GM18907 (cell line): ENCODE data around the gene FAM163A.
A peak's percentile ranks its signal among the peaks of the same experiment; 100 is the strongest.
"Not testable (repeated sequence)": the region's sequence is repeated elsewhere in the genome, so short reads cannot be mapped to it uniquely, and the experiment has no call there.

Experiments
- ATAC-seq: cut with Tn5 transposase; IDR thresholded peaks from one replicate; pipeline ENCODE4 v1.9.1; 2021; ENCODE audit warnings: mild to moderate bottlenecking, moderate library complexity; ENCODE audit not compliant: unreplicated experiment

The FAM163A gene

GRCh38 chr1:179788259-179788658 is 45.2 kb downstream of the FAM163A start:
- no peak for ATAC-seq

GRCh38 chr1:179793281-179793680 is 50.2 kb downstream of the FAM163A start:
- no peak for ATAC-seq

- no peak for ATAC-seq
Observed at GRCh38 chr1:179794146-179794545, 51.1 kb downstream of the FAM163A start.

- no peak for ATAC-seq
Observed at GRCh38 chr1:179794669-179795068, 51.6 kb downstream of the FAM163A start.

GRCh38 chr1:179798213-179798863 is 55.2 kb downstream of the FAM163A start:
- no peak for ATAC-seq

GRCh38 chr1:179798864-179799516 is 55.9 kb downstream of the FAM163A start:
- ATAC-seq = no peak

- no peak for ATAC-seq
Observed at GRCh38 chr1:179800481-179800880, 57.4 kb downstream of the FAM163A start.

- no peak for ATAC-seq
Observed at GRCh38 chr1:179803104-179803503, 60.0 kb downstream of the FAM163A start.

GRCh38 chr1:179803918-179804317 is 60.8 kb downstream of the FAM163A start:
- no peak for ATAC-seq

- ATAC-seq = not testable (repeated sequence)
Observed at GRCh38 chr1:179804417-179804816, 61.3 kb downstream of the FAM163A start.

- ATAC-seq = no peak
Observed at GRCh38 chr1:179805291-179806195, 62.5 kb downstream of the FAM163A start.

- ATAC-seq = no peak
Observed at GRCh38 chr1:179806333-179806732, 63.2 kb downstream of the FAM163A start.

- ATAC-seq = no peak
Observed at GRCh38 chr1:179807291-179807690, 64.2 kb downstream of the FAM163A start.

GRCh38 chr1:179807691-179808485 is 64.8 kb downstream of the FAM163A start:
- no peak for ATAC-seq

- ATAC-seq = no peak
Observed at GRCh38 chr1:179808503-179808902, 65.4 kb downstream of the FAM163A start.

- ATAC-seq = peak; percentile 62
Observed at GRCh38 chr1:179809506-179810366, 66.6 kb downstream of the FAM163A start.

- no peak for ATAC-seq
Observed at GRCh38 chr1:179810367-179810715, 67.2 kb downstream of the FAM163A start.

GRCh38 chr1:179812501-179813292 is 69.6 kb downstream of the FAM163A start:
- ATAC-seq = no peak
